GM19468 (cell line): ENCODE data around the gene PLCB3.
"Not testable (repeated sequence)": the region's sequence is repeated elsewhere in the genome, so short reads cannot be mapped to it uniquely, and the experiment has no call there.

Experiments
- ATAC-seq: cut with Tn5 transposase; IDR thresholded peaks from one replicate; pipeline ENCODE4 v1.9.1; 2021; ENCODE audit warnings: mild to moderate bottlenecking, moderate library complexity, moderate number of reproducible peaks; ENCODE audit not compliant: unreplicated experiment; ENCODE audit errors: extremely low read depth

Gene PLCB3

GRCh38 chr11:64234647-64235379, 16.5 kb upstream of the PLCB3 start:
- ATAC-seq, result no peak

- ATAC-seq, result no peak
These were observed 15.7 kb upstream of the PLCB3 start for GRCh38 chr11:64235437-64236161.

GRCh38 chr11:64237484-64237951, 13.8 kb upstream of the PLCB3 start:
- ATAC-seq, result no peak

- no peak for ATAC-seq
These were observed 13.3 kb upstream of the PLCB3 start for GRCh38 chr11:64238076-64238475.

GRCh38 chr11:64238999-64239398, 12.3 kb upstream of the PLCB3 start:
- no peak for ATAC-seq

- ATAC-seq, result no peak
These were observed 11.5 kb upstream of the PLCB3 start for GRCh38 chr11:64239662-64240434.

- peak; percentile 54 for ATAC-seq
These were observed 10.7 kb upstream of the PLCB3 start, which contains the start of gene FKBP2 for GRCh38 chr11:64240435-64241240. Gene FKBP2 (plus strand): TSS chr11:64241095. CDS start chr11:64242388, 1,293 bp downstream.

GRCh38 chr11:64241241-64241490, 10.2 kb upstream of the PLCB3 start:
- ATAC-seq, result no peak

- ATAC-seq, result peak; percentile 44
These were observed 9.6 kb upstream of the PLCB3 start for GRCh38 chr11:64241491-64242374.

- no peak for ATAC-seq
These were observed 8.0 kb upstream of the PLCB3 start for GRCh38 chr11:64243236-64243854.

GRCh38 chr11:64244107-64244506, 7.2 kb upstream of the PLCB3 start:
- no peak for ATAC-seq

- no peak for ATAC-seq
These were observed 6.4 kb upstream of the PLCB3 start for GRCh38 chr11:64244966-64245365.

GRCh38 chr11:64245401-64245796, 5.9 kb upstream of the PLCB3 start:
- no peak for ATAC-seq

- ATAC-seq, result no peak
These were observed 5.3 kb upstream of the PLCB3 start for GRCh38 chr11:64245797-64246620.

GRCh38 chr11:64246621-64246870, 4.8 kb upstream of the PLCB3 start:
- ATAC-seq, result not testable (repeated sequence)

- ATAC-seq, result no peak
These were observed 4.2 kb upstream of the PLCB3 start, which contains the start of gene PPP1R14B for GRCh38 chr11:64246871-64247728. Gene PPP1R14B (minus strand): TSS chr11:64246943. CDS start chr11:64246673, 270 bp downstream.
